DND-41 (cell line): ENCODE measurements around the gene ENPP4.

ENCODE experiments used
- ATAC-seq: fragments of 200-7000 bp; cut with Tn5 transposase; 3 replicates; pipeline ENCODE4 v1.9.1; 2021; ENCODE audit warnings: low read depth; ENCODE audit not compliant: insufficient read depth
- DNase-seq: peaks from one replicate; pipeline ENCODE4 v3.0.0-alpha.2; 2020
- H2AFZ ChIP-seq: 2 replicates; pipeline ENCODE4 v1.6.0; 2012; ENCODE audit warnings: low read depth, low read length
- H3K27ac ChIP-seq: 2 replicates; pipeline ENCODE4 v1.5.1; 2012; ENCODE audit warnings: low read length, inconsistent platforms
- H3K27me3 ChIP-seq: fragments of 200-600 bp; sonication (generic); 2 replicates; pipeline ENCODE4 v1.6.0; 2012; ENCODE audit warnings: low read length, mild to moderate bottlenecking, inconsistent platforms; ENCODE audit not compliant: insufficient read depth, poor library complexity
- H3K36me3 ChIP-seq: 2 replicates; pipeline ENCODE4 v1.5.1; 2012; ENCODE audit warnings: low read length, inconsistent platforms; ENCODE audit not compliant: insufficient read depth
- H3K4me1 ChIP-seq: 2 replicates; pipeline ENCODE4 v1.5.1; 2012; ENCODE audit warnings: mild to moderate bottlenecking, low read length; ENCODE audit not compliant: insufficient read depth
- H3K4me2 ChIP-seq: 2 replicates; pipeline ENCODE4 v1.6.0; 2012; ENCODE audit warnings: mild to moderate bottlenecking, moderate library complexity, low read length, inconsistent platforms; ENCODE audit not compliant: insufficient read depth
- H3K4me3 ChIP-seq, 2 experiments: fragments of 200-600 bp in 1 of 2; shearing (Covaris generic) in 1 of 2; 2 replicates each; pipeline ENCODE4 v1.5.1; 2012 to 2016; ENCODE audit warnings: inconsistent platforms in 2 of 2, low read length in 2 of 2, mild to moderate bottlenecking in 2 of 2, low read depth in 1 of 2, moderate library complexity in 1 of 2
- H3K79me2 ChIP-seq: 2 replicates; pipeline ENCODE4 v1.6.0; 2012; ENCODE audit warnings: low read length, inconsistent platforms; ENCODE audit not compliant: insufficient read depth
- H3K9ac ChIP-seq: 2 replicates; pipeline ENCODE4 v1.6.0; 2012; ENCODE audit warnings: low read depth, mild to moderate bottlenecking, inconsistent platforms, low read length, moderate library complexity
- H3K9me3 ChIP-seq: 2 replicates; pipeline ENCODE4 v1.5.1; 2012; ENCODE audit warnings: low read length, moderate library complexity, mild to moderate bottlenecking, inconsistent platforms; ENCODE audit not compliant: insufficient read depth, severe bottlenecking
- H4K20me1 ChIP-seq: 2 replicates; pipeline ENCODE4 v1.6.0; 2012; ENCODE audit warnings: low read length; ENCODE audit not compliant: insufficient read depth
- CTCF ChIP-seq: IDR thresholded peaks from 2 replicates; pipeline ENCODE4 v1.5.1; 2012; ENCODE audit warnings: borderline replicate concordance, low read length, moderate library complexity, mild to moderate bottlenecking; ENCODE audit not compliant: poor library complexity, severe bottlenecking; ENCODE audit errors: extremely low read depth
- EZH2 ChIP-seq: IDR thresholded peaks from 3 replicates; pipeline ENCODE4 v1.6.1; 2012; ENCODE audit warnings: borderline replicate concordance, low read depth, mild to moderate bottlenecking, moderate library complexity, low read length, inconsistent platforms; ENCODE audit not compliant: severe bottlenecking

ENPP4 gene

GRCh38 chr6:46134216-46134615, 4.4 kb downstream of the ENPP4 start:
- H3K27me3 ChIP-seq: no peaks in the 10 kb centered on the region
- no peak overlapping the region for H2AFZ ChIP-seq
- H3K4me2 ChIP-seq: no peak overlapping the region
- H3K4me3 ChIP-seq: no peak overlapping the region
- ATAC-seq (no peak), DNase-seq (no peak)
- H3K36me3 ChIP-seq: no peaks in the 10 kb centered on the region
- TF ChIP-seq EZH2 (no peak), CTCF (no peak)
- H3K9me3 ChIP-seq: no peaks in the 10 kb centered on the region
- H3K4me1 ChIP-seq: peaks cover 6% of the 10 kb centered on the region
- H3K9ac ChIP-seq: no peak overlapping the region
- H4K20me1 ChIP-seq: peaks cover 17% of the 10 kb centered on the region; the same call in 1 of the 2 replicates
- peaks cover 53% of the 10 kb centered on the region for H3K79me2 ChIP-seq
- no peak overlapping the region for H3K27ac ChIP-seq

GRCh38 chr6:46135176-46135575, 5.4 kb downstream of the ENPP4 start:
- Histone ChIP-seq H3K9me3 (no peaks in the 10 kb centered on the region), H3K36me3 (no peaks in the 10 kb centered on the region), H3K4me1 (peaks cover 6% of the 10 kb centered on the region), H2AFZ (no peak overlapping the region), H3K27ac (no peak overlapping the region), H4K20me1 (peaks cover 22% of the 10 kb centered on the region; the same call in 1 of the 2 replicates), H3K79me2 (peaks cover 56% of the 10 kb centered on the region), H3K4me2 (no peak overlapping the region), H3K4me3 (no peak overlapping the region), H3K27me3 (no peaks in the 10 kb centered on the region), H3K9ac (no peak overlapping the region)
- DNase-seq (no peak), ATAC-seq (no peak)
- TF ChIP-seq EZH2 (no peak), CTCF (no peak)

- peaks cover 22% of the 10 kb centered on the region; the same call in 1 of the 2 replicates for H4K20me1 ChIP-seq
- TF ChIP-seq EZH2: no peak
- TF ChIP-seq CTCF: no peak
- ATAC-seq (no peak), DNase-seq (no peak)
- no peaks in the 10 kb centered on the region for H3K27me3 ChIP-seq
- no peaks in the 10 kb centered on the region for H3K4me1 ChIP-seq
- H3K79me2 ChIP-seq: peaks cover 50% of the 10 kb centered on the region
- H3K4me3 ChIP-seq: no peak overlapping the region
- H3K27ac ChIP-seq: no peak overlapping the region
- no peak overlapping the region for H3K9ac ChIP-seq
- no peak overlapping the region for H3K4me2 ChIP-seq
- H3K9me3 ChIP-seq: no peaks in the 10 kb centered on the region
- H3K36me3 ChIP-seq: no peaks in the 10 kb centered on the region
- H2AFZ ChIP-seq: no peak overlapping the region
Observed at GRCh38 chr6:46136831-46137230, 7.0 kb downstream of the ENPP4 start.

GRCh38 chr6:46137387-46137786, 7.6 kb downstream of the ENPP4 start:
- Histone ChIP-seq H3K9ac (no peak overlapping the region), H3K9me3 (no peaks in the 10 kb centered on the region), H3K36me3 (no peaks in the 10 kb centered on the region), H3K4me3 (no peak overlapping the region), H3K4me1 (no peaks in the 10 kb centered on the region), H3K79me2 (peaks cover 50% of the 10 kb centered on the region), H3K27me3 (no peaks in the 10 kb centered on the region), H2AFZ (no peak overlapping the region), H3K4me2 (no peak overlapping the region), H4K20me1 (peaks cover 22% of the 10 kb centered on the region; the same call in 1 of the 2 replicates), H3K27ac (no peak overlapping the region)
- ATAC-seq (no peak), DNase-seq (no peak)
- no peak for TF ChIP-seq CTCF
- TF ChIP-seq EZH2: no peak
